IMR-90 (cell line): ENCODE results near the gene KLHL41. TPM values are rescaled to one million over a fixed set of nuclear protein-coding genes. Genes with fewer than 3 reads are reported as not detected.

Experiments
- ATAC-seq: fragments of 200-7000 bp; cut with Tn5 transposase; 2 replicates; pipeline ENCODE4 v1.9.1; 2020; ENCODE audit warnings: low read depth, mild to moderate bottlenecking, moderate library complexity
- BruUV-seq: library from RNA; stranded (reverse); fragments of 400-500 nt; replicated peaks from 2 replicates; lab custom pipeline; 2021; lab: Mats Ljungman, UMichigan
- CTCF ChIA-PET: fragments of 300-600 bp; formaldehyde crosslinking; extraction: SDS; loops from one replicate; lab custom pipeline; 2021; ENCODE audit warnings: antibody characterized with exemption; lab: Yijun Ruan, JAX
- POLR2A ChIA-PET: fragments of 300-600 bp; sonication (Branson Sonifier 250); formaldehyde crosslinking; loops from one replicate; lab custom pipeline; 2022; ENCODE audit warnings: antibody characterized with exemption; ENCODE audit not compliant: unreplicated experiment; lab: Charles Lee
- DNase-seq: peaks from one replicate; pipeline ENCODE4 v3.0.0; 2013
- H2AFZ ChIP-seq: replicated peaks from 2 replicates; pipeline ENCODE3; 2013; ENCODE audit warnings: low read length, mild to moderate bottlenecking; ENCODE audit not compliant: poor library complexity
- H2AK5ac ChIP-seq: 2 replicates; pipeline ENCODE4 v1.6.1; 2013; ENCODE audit warnings: low read depth, low read length, inconsistent platforms
- H2AK9ac ChIP-seq: replicated peaks from 2 replicates; pipeline ENCODE3; 2013; ENCODE audit warnings: mild to moderate bottlenecking, low read depth, low read length, moderate library complexity; ENCODE audit not compliant: poor library complexity
- H2BK120ac ChIP-seq: 2 replicates; pipeline ENCODE4 v1.6.1; 2013; ENCODE audit warnings: low read depth, low read length, inconsistent platforms
- H2BK15ac ChIP-seq: 3 replicates; pipeline ENCODE4 v1.6.1; 2013; ENCODE audit warnings: low read depth, low read length, inconsistent platforms
- H2BK20ac ChIP-seq: 2 replicates; pipeline ENCODE4 v1.6.1; 2013; ENCODE audit warnings: low read depth, mild to moderate bottlenecking, inconsistent platforms, low read length, moderate library complexity
- H2BK5ac ChIP-seq: 2 replicates; pipeline ENCODE4 v1.6.1; 2013; ENCODE audit warnings: mild to moderate bottlenecking, low read depth, low read length, inconsistent platforms; ENCODE audit not compliant: poor library complexity, severe bottlenecking
- H3K14ac ChIP-seq: replicated peaks from 2 replicates; pipeline ENCODE4 v1.6.1; 2013; ENCODE audit warnings: low read depth, low read length, inconsistent platforms
- H3K18ac ChIP-seq: 2 replicates; pipeline ENCODE4 v1.6.1; 2013; ENCODE audit warnings: low read depth, low read length, control low read depth
- H3K23ac ChIP-seq: 2 replicates; pipeline ENCODE4 v1.6.1; 2013; ENCODE audit warnings: low read depth, low read length, inconsistent platforms
- H3K27ac ChIP-seq: 2 replicates; pipeline ENCODE4 v1.5.1; 2013; ENCODE audit warnings: mild to moderate bottlenecking, control low read depth, low read length; ENCODE audit not compliant: insufficient read depth
- H3K27me3 ChIP-seq: 2 replicates; pipeline ENCODE4 v1.6.1; 2013; ENCODE audit warnings: low read length; ENCODE audit not compliant: control insufficient read depth, insufficient read depth
- H3K36me3 ChIP-seq: 2 replicates; pipeline ENCODE4 v1.6.1; 2013; ENCODE audit warnings: low read length, mixed read lengths; ENCODE audit not compliant: control insufficient read depth, insufficient read depth
- H3K4ac ChIP-seq: 2 replicates; pipeline ENCODE4 v1.6.1; 2013; ENCODE audit warnings: low read depth, low read length, inconsistent platforms
- H3K4me1 ChIP-seq: 2 replicates; pipeline ENCODE4 v1.6.1; 2013; ENCODE audit warnings: low read length, mixed read lengths; ENCODE audit not compliant: control insufficient read depth, insufficient read depth
- H3K4me2 ChIP-seq: 2 replicates; pipeline ENCODE4 v1.6.1; 2013; ENCODE audit warnings: low read depth, mild to moderate bottlenecking, control low read depth, low read length, moderate library complexity
- H3K4me3 ChIP-seq: 2 replicates; pipeline ENCODE4 v1.5.1; 2013; ENCODE audit warnings: low read depth, mild to moderate bottlenecking, control low read depth, low read length, moderate library complexity; ENCODE audit not compliant: insufficient read depth
- H3K56ac ChIP-seq: 2 replicates; pipeline ENCODE4 v1.6.1; 2013; ENCODE audit warnings: low read length, inconsistent platforms; ENCODE audit not compliant: insufficient read depth; ENCODE audit errors: extremely low read depth
- H3K79me1 ChIP-seq, 2 experiments: 2 replicates each; pipeline ENCODE4 v1.6.1; 2013; ENCODE audit warnings: low read length in 2 of 2, inconsistent platforms in 1 of 2, low read depth in 1 of 2
- H3K9ac ChIP-seq: 2 replicates; pipeline ENCODE4 v1.6.1; 2013; ENCODE audit warnings: low read depth, low read length, control low read depth
- H3K9me1 ChIP-seq: 2 replicates; pipeline ENCODE4 v1.6.1; 2013; ENCODE audit warnings: low read length, inconsistent platforms; ENCODE audit not compliant: insufficient read depth
- H3K9me3 ChIP-seq: 2 replicates; pipeline ENCODE4 v1.6.1; 2013; ENCODE audit warnings: low read length; ENCODE audit not compliant: control insufficient read depth, insufficient read depth
- H4K20me1 ChIP-seq: 2 replicates; pipeline ENCODE4 v1.6.1; 2013; ENCODE audit warnings: low read length, inconsistent platforms; ENCODE audit not compliant: insufficient read depth
- H4K5ac ChIP-seq: 2 replicates; pipeline ENCODE4 v1.6.1; 2013; ENCODE audit warnings: mild to moderate bottlenecking, low read depth, low read length, control low read depth
- H4K8ac ChIP-seq, 2 experiments: 2 replicates each; pipeline ENCODE4 v1.6.1; 2013; ENCODE audit warnings: low read depth in 2 of 2, low read length in 2 of 2, control low read depth in 1 of 2, inconsistent platforms in 1 of 2
- H4K91ac ChIP-seq: 2 replicates; pipeline ENCODE4 v1.6.1; 2013; ENCODE audit warnings: low read depth, low read length, inconsistent platforms; ENCODE audit not compliant: insufficient read depth
- ELK1 ChIP-seq: fragments of 150-350 bp; IDR thresholded peaks from 2 replicates; pipeline ENCODE4 v1.6.1; 2016; ENCODE audit warnings: low read depth, mild to moderate bottlenecking, low read length, moderate library complexity, borderline replicate concordance
- MAZ ChIP-seq: IDR thresholded peaks from 2 replicates; pipeline ENCODE4 v1.6.1; 2012; ENCODE audit warnings: low read depth, mild to moderate bottlenecking, low read length, improper control_type of control experiment, moderate library complexity, borderline replicate concordance
- MXI1 ChIP-seq: IDR thresholded peaks from 2 replicates; pipeline ENCODE4 v1.6.1; 2012; ENCODE audit warnings: low read depth, mild to moderate bottlenecking, low read length, moderate library complexity, borderline replicate concordance
- POLR2A ChIP-seq: IDR thresholded peaks from 2 replicates; pipeline ENCODE4 v1.6.1; 2012; ENCODE audit warnings: mild to moderate bottlenecking, low read depth, low read length
- RAD21 ChIP-seq: IDR thresholded peaks from 2 replicates; pipeline ENCODE4 v1.6.1; 2012; ENCODE audit warnings: low read length, improper control_type of control experiment
- RCOR1 ChIP-seq: IDR thresholded peaks from 2 replicates; pipeline ENCODE4 v1.6.1; 2012; ENCODE audit warnings: mild to moderate bottlenecking, low read length, improper control_type of control experiment; ENCODE audit not compliant: insufficient replicate concordance
- WGBS, 2 experiments: methylation state at CpG; one replicate each; pipeline versions ENCODE4 v1.1.5 to v1.1.7; 2013; ENCODE audit warnings: missing lambda C conversion rate in 2 of 2; ENCODE audit not compliant: insufficient read length in 1 of 2; ENCODE audit errors: extremely low coverage in 2 of 2; 5-methylcytosine and 5-hydroxymethylcytosine counted together
- dilution Hi-C: fragments of 300-500 bp; cut with HindIII; formaldehyde crosslinking; loops from one replicate; pipeline ENCODE4 v1.14.3; 2018; ENCODE audit warnings: low sequenced_read_pairs; ENCODE audit not compliant: unreplicated experiment
- in situ Hi-C: fragments of 300-500 bp; cut with MboI; formaldehyde crosslinking; loops from 3 replicates; pipeline ENCODE4 v1.14.3; 2019; ENCODE audit warnings: low sequenced_read_pairs, inconsistent platforms, mixed read lengths
- intact Hi-C: fragments of 100-400 bp; cut with micrococcal nuclease; formaldehyde crosslinking; loops from 2 replicates; pipeline ENCODE4 v1.10.0; 2022
- polyA plus RNA-seq, 3 experiments: library from polyadenylated mRNA; depleted of rRNA; stranded (reverse); fragments of >200 nt; gene quantifications; 2 replicates each; pipeline ENCODE4 v1.2.3, GENCODE V29; 2012; ENCODE audit warnings: low replicate concordance in 1 of 3
- total RNA-seq: library from RNA; depleted of rRNA; stranded (reverse); fragments of >200 nt; gene quantifications from 2 replicates; pipeline ENCODE4 v1.2.3, GENCODE V29; 2012

KLHL41 gene
- total and polyA plus RNA-seq, 2 of the 4 experiments (the other 2 are of a cell fraction): 0.10 to 0.18 TPM

GRCh38 chr2:169565686-169566085 is 56.2 kb downstream of the KLHL41 start:
- in situ Hi-C loops: no loop called here

More at GRCh38 chr2:169565686-169566085, 56.2 kb downstream of the KLHL41 start:
- no peaks in the 10 kb centered on the region for H3K4me1 ChIP-seq
- DNase-seq (no peak), ATAC-seq (no peak)
- no CpG with 5 or more reads among the region's 1 CpG for WGBS, 2 experiments
- H4K20me1 ChIP-seq: no peaks in the 10 kb centered on the region
- H3K4ac ChIP-seq: no peak overlapping the region
- no peak overlapping the region for H3K4me3 ChIP-seq
- H4K5ac ChIP-seq: no peak overlapping the region
- H3K79me1 ChIP-seq: peaks cover 0 to 6% of the 10 kb centered on the region in 2 experiments; a peak in 2 of 4 replicates
- no peak overlapping the region for H2AFZ ChIP-seq
- H3K23ac ChIP-seq: no peak overlapping the region
- H3K9ac ChIP-seq: no peak overlapping the region
- H3K27me3 ChIP-seq: no peaks in the 10 kb centered on the region
- H3K4me2 ChIP-seq: no peak overlapping the region
- no peak overlapping the region for H3K18ac ChIP-seq
- no peaks in the 10 kb centered on the region for H3K9me1 ChIP-seq
- H3K56ac ChIP-seq: no peak overlapping the region
- H4K91ac ChIP-seq: no peak overlapping the region
- no peak overlapping the region for H4K8ac ChIP-seq
- ChIA-PET POLR2A (no interaction called here), CTCF (interaction anchor here (1.2 kb wide), 1 partner anchor 15 kb away, joined by 4 read pairs; no protein-coding TSS in a partner anchor)
- H2BK5ac ChIP-seq: no peak overlapping the region
- dilution Hi-C loops (no loop called here), intact Hi-C loops (no loop called here)
- no TSS peak for BruUV-seq
- H3K14ac ChIP-seq: no peak overlapping the region
- no peak overlapping the region for H2BK120ac ChIP-seq
- no peak overlapping the region for H2AK5ac ChIP-seq
- no peaks in the 10 kb centered on the region for H3K9me3 ChIP-seq
- 0 out of 2 replicates have a peak, but pooled peaks cover 2% of the 10 kb centered on the region for H3K36me3 ChIP-seq
- H2BK15ac ChIP-seq: no peak overlapping the region
- no peak overlapping the region for H3K27ac ChIP-seq
- no peak overlapping the region for H2BK20ac ChIP-seq
- H2AK9ac ChIP-seq: no peak overlapping the region
- TF ChIP-seq ELK1: no peak
- TF ChIP-seq RAD21: no peak
- TF ChIP-seq POLR2A: no peak
- TF ChIP-seq RCOR1: no peak
- no peak for TF ChIP-seq MXI1
- TF ChIP-seq MAZ: no peak
